GM23248 (cell line): ENCODE measurements around the gene ASB16.

Experiments used
- EZH2 ChIP-seq: fragments of 200-600 bp; sonication (generic); IDR thresholded peaks from 2 replicates; pipeline ENCODE4 v1.6.1; 2018; ENCODE audit warnings: antibody characterized with exemption, mild to moderate bottlenecking; ENCODE audit not compliant: insufficient read depth, poor library complexity, severe bottlenecking
- EZH2phosphoT487 ChIP-seq: fragments of 200-600 bp; sonication (generic); IDR thresholded peaks from 2 replicates; pipeline ENCODE4 v1.6.1; 2018; ENCODE audit warnings: antibody characterized with exemption, moderate library complexity, mild to moderate bottlenecking, low read depth; ENCODE audit not compliant: insufficient read depth

DNA sequence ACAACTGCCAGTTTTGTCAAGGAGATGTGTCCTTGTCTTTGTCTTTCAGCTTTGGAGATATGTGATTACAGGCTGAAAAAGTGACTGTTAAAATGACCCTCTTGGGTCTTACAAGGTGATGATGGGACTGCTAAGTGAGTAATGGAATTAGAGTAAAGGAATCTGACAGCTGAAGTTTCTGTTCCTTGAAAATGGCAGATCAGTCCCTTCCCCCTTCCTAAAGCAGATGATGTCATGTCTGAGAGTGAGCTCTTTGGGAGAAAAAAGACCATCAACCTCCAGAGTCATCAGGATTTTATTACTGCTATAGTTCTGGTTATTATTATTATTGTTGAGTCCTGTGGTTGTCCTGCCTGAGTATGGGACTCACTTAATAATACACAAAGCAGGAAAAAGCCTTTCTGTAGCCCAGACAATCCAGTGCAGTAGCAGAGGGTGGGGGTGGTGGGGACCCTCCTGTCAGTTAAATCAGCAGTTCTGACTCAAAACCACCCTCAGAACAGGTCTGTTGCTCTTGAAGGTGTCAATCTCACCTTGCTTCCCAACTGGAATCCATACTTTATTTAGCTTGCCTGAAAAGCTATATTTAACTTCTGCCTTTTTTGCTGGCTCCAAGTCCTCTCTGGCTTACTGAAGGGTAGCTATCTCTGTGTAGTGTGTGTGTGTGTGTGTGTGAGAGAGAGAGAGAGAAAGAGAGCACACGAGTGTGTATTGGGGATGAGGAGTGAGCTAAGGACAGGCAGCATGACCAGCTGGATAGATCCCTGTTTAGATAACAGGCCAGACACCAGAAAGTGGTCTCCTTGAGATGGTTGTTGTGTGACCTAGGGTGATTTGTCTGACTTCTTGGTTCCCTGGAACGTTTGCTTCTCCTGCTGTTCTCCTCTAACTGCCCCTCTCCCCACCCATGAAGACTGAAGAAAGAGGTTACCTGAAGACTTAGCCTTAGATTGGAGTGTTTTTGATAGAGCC is 23.8 kb upstream of the ASB16 start:
- TF ChIP-seq EZH2phosphoT487: no peak
- no peak for TF ChIP-seq EZH2
